AG09319 (cell line): ENCODE data around the gene SLC37A3.

Experiments used
- DNase-seq: peaks from one replicate; pipeline ENCODE4 v3.0.0-alpha.2; 2010; ENCODE audit warnings: low read depth; ENCODE audit errors: extremely low read depth
- CTCF ChIP-seq: IDR thresholded peaks from 2 replicates; pipeline ENCODE4 v1.5.1; 2011; ENCODE audit warnings: low read depth, mild to moderate bottlenecking, inconsistent platforms, low read length, moderate library complexity

Gene SLC37A3

GRCh38 chr7:140334341-140335057 lies 63.8 kb downstream of the SLC37A3 start:
- DNase-seq: no peak
- TF ChIP-seq CTCF: no peak

- no peak for DNase-seq
- TF ChIP-seq CTCF: no peak
These were observed 64.6 kb downstream of the SLC37A3 start for GRCh38 chr7:140333686-140334085.

GRCh38 chr7:140333223-140333622 lies 65.1 kb downstream of the SLC37A3 start:
- TF ChIP-seq CTCF: no peak
- no peak for DNase-seq

GRCh38 chr7:140330595-140330994 lies 67.7 kb downstream of the SLC37A3 start:
- no peak for TF ChIP-seq CTCF
- DNase-seq: no peak

- DNase-seq: no peak
- no peak for TF ChIP-seq CTCF
These were observed 68.2 kb downstream of the SLC37A3 start for GRCh38 chr7:140330128-140330527.

GRCh38 chr7:140327261-140327661 lies 71.1 kb downstream of the SLC37A3 start:
- no peak for TF ChIP-seq CTCF
- no peak for DNase-seq

- DNase-seq: peak; percentile 27
- peak; percentile 90 for TF ChIP-seq CTCF
These were observed 72.0 kb downstream of the SLC37A3 start for GRCh38 chr7:140326116-140326928.
